Measurements from ENCODE around the gene GAB1. TPM values are rescaled to one million over a fixed set of nuclear protein-coding genes. Genes with fewer than 3 reads are reported as not detected.

The GAB1 gene
- total RNA-seq, 1 experiment from 2014 or later = 8.8 TPM

- intact Hi-C loops (cut with micrococcal nuclease; ENCODE audit: unreplicated experiment) = no loop called here
- TF ChIP-seq CTCF (IDR thresholded peaks at IDR 0.05; ENCODE audit: unreplicated experiment) = no peak
- Mint-ChIP-seq H3K9me3 (ENCODE audit: low read depth, unreplicated experiment) (no peaks in the 10 kb centered on the region), H3K27ac (ENCODE audit: unreplicated experiment) (no peak overlapping the region), H3K4me1 (ENCODE audit: low read depth, unreplicated experiment) (peaks cover 24% of the 10 kb centered on the region), H3K36me3 (ENCODE audit: insufficient read depth, unreplicated experiment) (no peaks in the 10 kb centered on the region), H3K27me3 (ENCODE audit: unreplicated experiment) (no peaks in the 10 kb centered on the region), H3K4me3 (ENCODE audit: low read depth, unreplicated experiment) (no peak overlapping the region)
- BruUV-seq (replicated peaks) = no TSS peak
- no peak for DNase-seq
- CTCF ChIA-PET = interaction anchor here (0.6 kb wide), 1 partner anchor 56 kb away, joined by 3 read pairs; the partner anchor contains the start of gene GAB1
Observed at GRCh38 chr4:143393195-143393594, 56.5 kb downstream of the GAB1 start.

GRCh38 chr4:143394739-143395453 is 58.2 kb downstream of the GAB1 start:
- Mint-ChIP-seq H3K36me3 (ENCODE audit: insufficient read depth, unreplicated experiment) (no peaks in the 10 kb centered on the region), H3K9me3 (ENCODE audit: low read depth, unreplicated experiment) (no peaks in the 10 kb centered on the region), H3K27ac (ENCODE audit: unreplicated experiment) (no peak overlapping the region), H3K4me1 (ENCODE audit: low read depth, unreplicated experiment) (peaks cover 18% of the 10 kb centered on the region), H3K27me3 (ENCODE audit: unreplicated experiment) (no peaks in the 10 kb centered on the region), H3K4me3 (ENCODE audit: low read depth, unreplicated experiment) (no peak overlapping the region)
- no peak for DNase-seq
- no peak for TF ChIP-seq CTCF (IDR thresholded peaks at IDR 0.05; ENCODE audit: unreplicated experiment)
- BruUV-seq (replicated peaks) = no TSS peak
- CTCF ChIA-PET = no interaction called here
- intact Hi-C loops (cut with micrococcal nuclease; ENCODE audit: unreplicated experiment) = loop anchor here (5.0 kb wide), 2 partner anchors 58 to 87 kb away; partner anchors contain the start of gene GAB1

- Mint-ChIP-seq H3K4me1 (ENCODE audit: low read depth, unreplicated experiment) (peaks cover 10% of the 10 kb centered on the region), H3K27me3 (ENCODE audit: unreplicated experiment) (no peaks in the 10 kb centered on the region), H3K4me3 (ENCODE audit: low read depth, unreplicated experiment) (no peak overlapping the region), H3K27ac (ENCODE audit: unreplicated experiment) (no peak overlapping the region), H3K9me3 (ENCODE audit: low read depth, unreplicated experiment) (no peaks in the 10 kb centered on the region), H3K36me3 (ENCODE audit: insufficient read depth, unreplicated experiment) (no peaks in the 10 kb centered on the region)
- CTCF ChIA-PET = no interaction called here
- no TSS peak for BruUV-seq (replicated peaks)
- intact Hi-C loops (cut with micrococcal nuclease; ENCODE audit: unreplicated experiment) = loop anchor here (5.0 kb wide), 2 partner anchors 59 to 86 kb away; partner anchors contain the start of gene GAB1
- DNase-seq = no peak
- TF ChIP-seq CTCF (IDR thresholded peaks at IDR 0.05; ENCODE audit: unreplicated experiment) = no peak
Observed at GRCh38 chr4:143396695-143397094, 60.0 kb downstream of the GAB1 start.

- DNase-seq = no peak
- H3K36me3 Mint-ChIP-seq (ENCODE audit: insufficient read depth, unreplicated experiment) = no peaks in the 10 kb centered on the region
- peaks cover 10% of the 10 kb centered on the region for H3K4me1 Mint-ChIP-seq (ENCODE audit: low read depth, unreplicated experiment)
- H3K27me3 Mint-ChIP-seq (ENCODE audit: unreplicated experiment) = no peaks in the 10 kb centered on the region
- no peaks in the 10 kb centered on the region for H3K9me3 Mint-ChIP-seq (ENCODE audit: low read depth, unreplicated experiment)
- intact Hi-C loops (cut with micrococcal nuclease; ENCODE audit: unreplicated experiment) = loop anchor here (5.0 kb wide), 2 partner anchors 60 to 85 kb away; partner anchors contain the start of gene GAB1
- no peak overlapping the region for H3K27ac Mint-ChIP-seq (ENCODE audit: unreplicated experiment)
- no peak overlapping the region for H3K4me3 Mint-ChIP-seq (ENCODE audit: low read depth, unreplicated experiment)
- no peak for TF ChIP-seq CTCF (IDR thresholded peaks at IDR 0.05; ENCODE audit: unreplicated experiment)
- CTCF ChIA-PET = no interaction called here
- BruUV-seq (replicated peaks) = no TSS peak
Observed at GRCh38 chr4:143397335-143397734, 60.7 kb downstream of the GAB1 start.
